Activated gamma-delta T cell (primary cell): ENCODE results near the gene COPG1.
A peak's percentile ranks its signal among the peaks of the same experiment; 100 is the strongest.
"Not testable (repeated sequence)": the region's sequence is repeated elsewhere in the genome, so short reads cannot be mapped to it uniquely, and the experiment has no call there.

Experiments used
- DNase-seq: peaks from one replicate; lab custom pipeline; 2025; lab: John Stamatoyannopoulos, UW
- total RNA-seq, 2 donors: gene quantifications; one replicate each; lab custom pipeline; 2026; lab: John Stamatoyannopoulos, UW

COPG1 gene, protein sequence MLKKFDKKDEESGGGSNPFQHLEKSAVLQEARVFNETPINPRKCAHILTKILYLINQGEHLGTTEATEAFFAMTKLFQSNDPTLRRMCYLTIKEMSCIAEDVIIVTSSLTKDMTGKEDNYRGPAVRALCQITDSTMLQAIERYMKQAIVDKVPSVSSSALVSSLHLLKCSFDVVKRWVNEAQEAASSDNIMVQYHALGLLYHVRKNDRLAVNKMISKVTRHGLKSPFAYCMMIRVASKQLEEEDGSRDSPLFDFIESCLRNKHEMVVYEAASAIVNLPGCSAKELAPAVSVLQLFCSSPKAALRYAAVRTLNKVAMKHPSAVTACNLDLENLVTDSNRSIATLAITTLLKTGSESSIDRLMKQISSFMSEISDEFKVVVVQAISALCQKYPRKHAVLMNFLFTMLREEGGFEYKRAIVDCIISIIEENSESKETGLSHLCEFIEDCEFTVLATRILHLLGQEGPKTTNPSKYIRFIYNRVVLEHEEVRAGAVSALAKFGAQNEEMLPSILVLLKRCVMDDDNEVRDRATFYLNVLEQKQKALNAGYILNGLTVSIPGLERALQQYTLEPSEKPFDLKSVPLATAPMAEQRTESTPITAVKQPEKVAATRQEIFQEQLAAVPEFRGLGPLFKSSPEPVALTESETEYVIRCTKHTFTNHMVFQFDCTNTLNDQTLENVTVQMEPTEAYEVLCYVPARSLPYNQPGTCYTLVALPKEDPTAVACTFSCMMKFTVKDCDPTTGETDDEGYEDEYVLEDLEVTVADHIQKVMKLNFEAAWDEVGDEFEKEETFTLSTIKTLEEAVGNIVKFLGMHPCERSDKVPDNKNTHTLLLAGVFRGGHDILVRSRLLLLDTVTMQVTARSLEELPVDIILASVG
- 125 to 130 reads per million in 2 donors for total RNA-seq

DNA sequence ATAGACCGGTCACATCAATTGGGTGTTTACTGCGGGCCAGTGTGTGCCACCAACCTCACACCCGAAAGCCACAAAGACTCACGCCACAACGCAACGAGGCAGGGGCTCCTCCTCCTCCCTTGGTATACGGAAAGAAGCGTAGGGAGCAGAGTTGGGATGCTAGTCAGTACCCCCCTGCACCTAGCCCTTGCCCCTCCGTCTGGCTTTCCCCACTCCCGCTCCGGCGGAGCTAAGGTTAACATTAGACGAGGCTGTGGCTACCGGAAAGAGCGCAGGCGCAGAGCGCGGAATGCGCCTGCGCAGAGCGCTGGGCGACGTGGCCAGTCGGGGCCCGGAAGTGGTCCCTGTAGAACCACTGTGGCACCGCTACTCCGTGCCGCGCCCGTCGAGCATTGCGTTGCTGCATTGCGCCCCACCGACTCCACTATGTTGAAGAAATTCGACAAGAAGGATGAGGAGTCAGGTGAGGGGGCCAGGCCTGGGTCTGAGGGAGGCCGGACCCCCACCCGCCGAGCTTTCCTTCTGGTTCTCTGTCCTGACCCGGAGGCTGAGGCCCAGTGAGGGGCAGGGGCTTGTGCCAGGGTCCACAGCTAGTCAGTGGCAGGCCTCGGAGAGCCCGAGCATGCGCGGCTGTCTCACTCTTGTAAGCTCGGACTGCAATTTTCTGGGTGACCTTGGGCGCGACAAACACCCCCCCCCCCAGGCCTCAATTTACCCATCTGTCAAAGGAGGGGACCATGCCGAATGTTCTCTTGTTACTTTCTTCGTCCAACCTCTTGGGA, at the start of gene COPG1:
Gene COPG1, plus strand, starts transcription at position 323 of the 782 bp plus-strand sequence. Its CDS starts 104 bp downstream, at position 427.
- DNase-seq: peak; percentile 76

DNA sequence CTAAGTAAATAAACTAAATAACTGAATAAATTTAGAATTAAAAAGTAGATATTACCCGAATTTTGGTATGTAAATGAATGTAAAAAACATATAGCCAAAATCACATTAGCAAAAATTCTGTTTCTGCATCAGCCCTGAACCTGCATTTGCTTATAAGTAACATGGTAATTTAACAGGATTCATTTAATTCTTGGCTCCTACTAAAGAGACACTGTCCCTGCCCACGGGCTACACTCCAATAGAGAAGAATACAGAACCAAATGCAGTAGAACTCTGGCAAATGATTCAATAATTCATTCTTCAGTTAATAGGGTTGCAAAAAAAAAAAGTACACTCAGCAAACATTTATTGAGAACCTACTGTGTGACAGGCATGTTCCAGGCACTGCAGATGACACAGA, 44.9 kb upstream of the COPG1 start:
- DNase-seq: no peak

DNA sequence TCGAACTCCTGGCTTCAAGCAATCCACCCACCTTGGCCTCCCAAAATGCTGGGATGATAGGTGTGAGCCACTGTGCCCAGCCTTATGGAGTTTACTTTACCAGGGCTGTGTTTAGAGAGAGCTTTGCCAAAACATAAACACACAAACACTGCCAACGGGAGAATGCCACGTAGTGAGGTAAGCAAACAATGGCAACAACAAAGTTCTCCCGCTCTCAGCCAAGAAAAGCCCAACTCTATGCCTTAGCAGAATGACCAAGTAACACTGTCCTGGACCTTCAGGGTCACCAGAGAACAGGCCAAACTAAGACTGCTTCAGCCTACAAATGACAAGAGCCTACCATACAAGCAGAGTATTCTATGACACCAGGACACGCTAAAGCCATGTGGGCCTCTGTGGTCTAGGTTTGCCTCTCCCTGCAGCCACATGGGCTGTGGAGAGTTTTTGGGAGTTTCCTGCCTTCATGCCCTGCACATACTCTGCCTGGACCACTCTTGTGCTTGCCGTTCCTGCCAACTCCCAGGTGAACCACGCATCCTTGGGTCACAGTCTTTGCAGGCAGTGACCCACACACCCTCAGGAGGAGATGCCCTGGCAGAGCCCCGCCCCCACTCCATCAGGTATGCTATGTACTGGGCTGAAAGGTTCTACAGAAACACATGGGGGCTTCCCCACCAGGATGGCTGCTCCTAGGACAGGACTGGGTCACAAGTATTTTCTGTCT, 44.1 kb upstream of the COPG1 start:
- DNase-seq: no peak

DNA sequence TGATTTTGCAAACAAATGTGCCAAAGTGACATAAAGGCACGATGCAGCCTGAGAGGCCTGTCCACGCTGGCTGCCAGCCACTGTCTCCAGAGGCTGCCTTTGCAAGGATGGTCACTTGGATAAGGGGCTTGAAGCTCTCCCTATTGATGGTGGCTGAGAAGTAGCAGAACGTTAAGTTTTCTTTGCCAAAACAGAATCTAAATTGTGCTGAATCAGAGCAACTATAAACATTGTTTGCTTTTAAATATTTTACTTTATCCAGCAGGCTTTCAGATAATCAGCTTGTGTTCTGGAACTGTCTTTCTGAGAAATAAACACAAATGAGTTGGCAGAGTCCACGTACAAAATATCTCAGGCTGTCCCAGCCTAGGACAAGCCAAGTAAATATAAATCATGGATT, 41.9 kb upstream of the COPG1 start:
- DNase-seq: no peak

DNA sequence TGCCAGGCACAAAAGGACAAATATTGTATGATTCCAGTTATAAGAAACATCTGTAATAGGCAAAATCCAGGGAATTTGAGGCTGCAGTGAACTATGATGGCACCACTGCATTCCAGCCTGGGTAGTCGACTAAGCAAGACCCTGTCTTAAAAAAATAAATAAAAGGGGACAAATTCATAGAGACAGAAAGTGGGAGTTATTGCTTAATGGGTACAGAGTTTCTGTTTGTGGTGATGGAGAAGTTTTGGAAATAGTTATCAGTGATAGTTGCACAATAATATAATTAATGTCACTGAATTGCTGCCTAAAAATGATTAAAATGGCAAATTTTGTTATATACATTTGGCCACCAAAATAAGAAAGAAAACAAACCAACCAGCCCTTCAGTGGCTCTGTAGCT, 38.1 kb upstream of the COPG1 start:
- DNase-seq: no peak

DNA sequence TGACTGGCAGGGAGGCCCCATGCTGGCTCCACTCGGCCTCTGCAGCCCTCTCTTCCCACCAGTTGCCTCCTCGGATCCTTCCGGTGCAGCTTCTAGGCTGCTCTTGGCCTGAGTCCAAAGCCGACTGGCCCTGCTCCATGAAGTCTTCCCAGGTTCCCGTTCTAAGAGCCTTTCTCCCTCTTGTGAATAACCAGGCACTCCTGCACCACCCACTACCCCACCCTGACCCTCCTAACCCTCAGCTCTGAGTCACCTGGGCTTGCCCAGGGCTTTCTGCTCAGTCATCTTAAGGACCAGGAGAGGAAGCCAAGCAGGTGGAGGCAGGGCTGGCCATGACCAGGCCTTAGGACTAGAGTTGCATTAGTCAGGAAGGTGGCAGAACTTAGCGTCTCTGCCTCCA, 37.6 kb upstream of the COPG1 start:
- no peak for DNase-seq

DNA sequence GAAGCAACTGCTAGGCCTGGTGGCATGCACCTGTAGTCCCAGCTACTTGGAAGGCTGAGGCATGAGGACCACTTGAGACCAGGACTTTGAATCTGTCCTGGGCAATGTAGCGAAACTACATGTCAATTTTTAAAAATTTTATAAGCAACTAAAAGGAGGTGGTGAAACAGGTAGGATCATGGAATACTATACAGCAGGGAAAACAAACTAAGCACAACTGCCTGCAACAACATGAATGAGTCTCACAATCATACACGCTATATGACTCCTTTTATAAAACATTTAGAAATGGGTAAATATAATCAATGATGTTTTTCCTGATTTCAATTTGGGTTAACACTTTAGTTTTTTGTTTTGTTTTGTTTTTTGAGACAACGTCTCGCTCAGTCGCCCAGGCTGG, 36.2 kb upstream of the COPG1 start:
- DNase-seq: no peak

DNA sequence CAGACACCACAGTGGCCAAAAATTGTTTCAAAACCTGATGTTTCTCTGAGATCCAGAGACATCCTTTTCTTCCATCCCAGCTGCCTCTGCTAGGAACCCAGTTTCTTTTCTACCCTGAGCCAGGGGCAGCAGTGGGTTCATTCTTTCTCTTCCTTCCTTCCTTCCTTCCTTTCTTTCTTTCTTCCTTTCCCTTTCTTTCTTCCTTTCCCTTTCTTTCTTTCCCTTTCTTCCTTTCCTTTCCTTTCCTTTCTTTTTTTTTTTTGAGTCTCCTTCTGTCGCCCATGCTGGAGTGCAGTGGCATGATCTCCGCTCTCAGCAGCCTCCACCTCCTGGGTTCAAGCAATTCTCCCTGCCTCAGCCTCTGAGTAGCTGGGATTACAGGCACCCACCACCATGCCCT, 30.7 kb upstream of the COPG1 start:
- no peak for DNase-seq

DNA sequence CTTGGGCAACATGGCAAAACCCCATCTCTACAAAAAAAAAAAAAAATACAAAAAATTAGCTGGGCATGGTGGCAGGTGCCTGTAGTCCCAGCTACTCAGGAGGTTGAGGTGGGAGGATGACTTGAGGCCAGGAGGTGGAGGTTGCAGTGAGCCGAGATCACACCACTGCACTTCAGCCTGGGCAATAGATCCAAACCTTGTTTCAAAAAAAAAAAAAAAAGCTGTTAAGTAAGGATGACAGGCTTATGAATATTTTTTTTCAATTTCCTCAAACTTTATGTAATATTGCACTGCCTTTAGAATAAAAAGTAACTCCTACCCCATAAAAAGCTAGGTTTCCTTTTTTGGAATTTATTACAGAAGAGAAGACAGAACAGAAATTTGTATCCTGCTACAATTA, 25.0 kb upstream of the COPG1 start:
- not testable (repeated sequence) for DNase-seq

DNA sequence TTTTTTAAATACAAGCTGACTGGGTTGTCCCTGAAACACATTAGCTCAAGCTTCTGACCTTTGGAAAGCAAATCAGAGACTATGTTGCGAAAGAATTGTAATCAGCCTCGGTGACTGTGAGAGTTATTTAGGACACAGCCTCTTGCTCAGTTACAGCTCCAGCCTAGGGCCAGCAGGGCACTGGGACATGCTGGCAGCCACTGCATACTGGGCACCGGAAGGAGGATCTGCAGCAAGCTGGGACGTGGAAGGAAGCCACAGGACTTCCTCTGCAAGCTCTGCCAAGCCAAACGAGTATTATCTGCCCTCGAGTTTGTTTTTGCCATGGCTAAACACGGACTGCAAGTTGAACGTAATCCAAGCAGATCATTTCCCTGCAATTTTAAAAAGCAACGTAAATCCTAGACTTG, 24.4 kb upstream of the COPG1 start:
- no peak for DNase-seq

DNA sequence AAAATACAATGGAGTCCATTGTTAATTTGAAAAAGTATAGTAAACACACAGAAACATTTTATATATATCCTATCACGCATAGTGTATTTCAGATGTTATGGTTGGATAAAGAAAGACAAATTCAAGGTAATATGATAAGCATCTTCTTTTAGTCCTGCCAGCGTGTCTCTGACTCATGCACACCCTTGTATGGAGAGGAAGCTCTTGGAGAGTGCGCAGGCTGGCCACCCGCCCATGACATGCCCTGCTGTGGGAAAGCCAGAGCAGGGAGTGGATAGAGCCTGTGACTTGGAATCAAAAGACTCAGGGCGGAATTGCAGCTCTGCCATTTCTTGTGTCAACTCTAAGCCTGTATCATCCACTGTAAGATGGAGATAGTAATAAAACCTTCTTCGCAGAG, 23.0 kb upstream of the COPG1 start:
- no peak for DNase-seq

DNA sequence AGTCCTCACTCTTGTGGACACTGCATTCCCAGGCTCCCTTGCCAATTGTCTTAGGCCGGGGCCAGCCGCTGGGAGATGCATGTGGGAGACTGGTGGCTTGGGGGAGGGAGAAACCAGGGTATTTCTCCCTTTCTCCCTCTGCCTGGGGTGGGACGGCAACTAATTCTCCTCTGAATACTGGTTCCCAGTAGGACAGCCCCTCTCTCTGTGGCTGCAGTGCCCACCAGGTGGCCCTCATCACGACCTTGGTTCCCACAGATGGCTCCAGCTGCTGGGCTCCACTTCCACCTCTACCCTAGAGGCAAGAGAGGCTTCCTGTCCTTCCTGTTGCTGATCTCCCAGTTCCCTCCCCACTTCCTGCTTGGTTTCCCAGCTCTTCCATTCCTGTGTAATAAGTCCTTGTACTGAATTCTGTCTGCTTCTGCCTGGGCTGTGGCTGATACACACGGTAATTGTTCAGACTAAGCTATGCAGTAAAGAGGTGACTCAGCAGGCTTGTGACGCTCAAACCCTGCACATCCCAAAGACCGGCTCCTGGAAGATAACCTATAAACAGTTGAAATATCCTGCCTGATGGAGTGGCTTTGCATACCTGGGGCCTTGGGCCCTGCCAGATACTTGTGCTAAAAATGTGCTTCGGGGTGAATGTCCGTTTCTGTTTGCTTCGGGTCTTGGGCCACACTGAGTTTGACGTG, 20.4 kb upstream of the COPG1 start:
- DNase-seq: no peak

DNA sequence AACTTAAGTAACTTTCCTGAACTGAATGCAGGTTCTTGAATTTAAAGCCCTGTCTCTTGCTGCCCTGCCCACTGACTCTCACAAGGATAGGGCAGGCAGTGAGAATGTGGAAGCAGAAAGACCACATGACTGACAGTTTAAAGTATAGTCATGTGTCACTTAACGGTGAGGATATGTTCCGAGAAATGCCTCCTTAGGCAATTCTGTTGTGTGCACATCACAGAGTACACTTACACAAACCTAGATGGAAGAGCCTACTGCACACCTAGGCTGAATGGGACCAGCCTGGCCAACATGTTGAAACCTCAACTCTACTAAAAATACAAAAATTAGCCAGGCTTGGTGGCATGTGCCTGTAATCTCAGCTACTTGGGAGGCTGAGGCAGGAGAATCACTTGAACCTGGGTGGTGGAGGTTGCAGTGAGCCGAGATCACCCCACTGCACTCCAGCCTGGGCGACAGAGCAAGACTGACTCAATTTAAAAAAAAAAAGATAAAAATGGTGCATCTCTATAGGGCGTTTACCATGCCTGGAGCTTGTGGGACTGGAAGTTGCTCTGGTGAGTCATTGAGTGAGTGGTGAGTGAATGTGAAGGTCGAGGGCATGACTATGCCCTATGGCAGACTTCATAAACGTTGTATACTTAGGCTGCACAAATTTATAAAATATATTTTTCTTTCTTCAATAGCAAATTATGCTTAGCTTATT, 18.9 kb upstream of the COPG1 start:
- no peak for DNase-seq

DNA sequence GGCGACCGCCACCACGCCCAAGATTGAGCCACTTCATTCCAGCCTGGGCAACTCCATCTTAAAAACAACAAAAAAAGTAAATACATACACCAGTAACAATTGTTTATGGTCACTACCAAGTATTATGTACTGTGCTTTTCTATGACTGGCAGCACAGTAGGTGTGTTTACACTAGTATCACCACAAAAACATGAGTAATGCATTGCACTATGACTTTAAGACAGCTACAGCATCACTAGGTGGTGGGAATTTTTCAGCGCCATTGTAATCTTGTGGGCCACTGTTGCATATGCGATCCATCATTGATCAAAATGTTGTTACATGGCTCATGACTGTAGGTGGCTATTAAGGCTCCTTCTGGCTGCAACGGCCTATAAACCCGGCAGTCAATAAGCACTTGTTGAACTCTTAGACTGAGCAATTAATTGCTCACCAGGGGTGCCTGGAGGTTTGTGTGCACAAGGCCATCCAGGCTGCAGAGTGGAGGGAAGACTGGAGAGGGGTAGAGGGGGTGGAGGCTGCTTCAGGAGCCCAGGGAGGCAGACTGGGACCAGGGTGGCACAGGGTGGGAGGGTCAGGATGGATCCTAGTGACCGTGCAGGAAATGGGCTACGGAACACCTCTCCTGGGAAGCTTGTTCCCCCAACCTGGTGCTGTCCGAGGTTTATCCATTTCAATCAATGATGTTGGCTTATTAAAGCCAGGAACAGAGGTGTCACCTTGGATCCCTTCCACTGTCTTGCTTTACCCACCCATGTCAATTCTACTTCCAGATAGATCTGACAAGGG, 17.9 kb upstream of the COPG1 start:
- no peak for DNase-seq

DNA sequence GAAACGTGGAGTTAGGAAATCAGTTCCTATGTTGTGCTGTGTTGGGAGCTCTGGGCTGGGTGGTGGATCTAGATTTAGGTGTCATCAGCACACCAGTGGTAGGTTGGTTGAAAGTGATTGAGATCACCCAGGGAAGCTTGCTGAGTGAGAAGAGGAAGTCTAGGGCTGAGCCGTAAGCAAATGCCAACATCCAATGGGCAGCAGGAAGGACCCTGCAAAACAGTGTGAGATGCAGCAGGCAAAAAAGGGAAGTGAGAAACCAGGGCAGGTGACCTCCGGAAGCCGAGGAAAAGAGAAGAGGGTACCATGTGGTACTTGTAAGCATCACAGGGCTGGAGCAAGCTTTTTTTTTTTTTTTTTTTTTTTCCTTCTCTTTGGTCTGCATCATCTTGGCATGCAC, 15.9 kb upstream of the COPG1 start:
- DNase-seq: no peak

DNA sequence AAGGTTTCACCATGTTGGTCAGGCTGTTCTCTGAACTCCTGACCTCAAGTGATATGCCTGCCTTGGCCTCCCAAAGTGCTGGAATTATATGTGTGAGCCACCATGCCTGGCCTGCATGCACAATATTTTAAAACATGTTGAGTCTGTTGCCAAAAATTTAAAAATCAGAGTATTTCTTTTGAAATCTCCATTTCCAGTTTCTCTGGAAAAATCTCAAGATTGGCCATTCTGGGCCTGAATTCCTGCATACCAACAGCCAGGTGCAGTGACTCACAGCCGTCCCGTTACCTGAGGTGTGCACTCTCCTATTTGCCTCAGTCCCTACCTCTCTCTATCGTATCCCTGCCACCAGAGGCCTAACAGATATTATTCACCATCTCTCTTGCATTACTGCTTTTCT, 15.0 kb upstream of the COPG1 start:
- no peak for DNase-seq

DNA sequence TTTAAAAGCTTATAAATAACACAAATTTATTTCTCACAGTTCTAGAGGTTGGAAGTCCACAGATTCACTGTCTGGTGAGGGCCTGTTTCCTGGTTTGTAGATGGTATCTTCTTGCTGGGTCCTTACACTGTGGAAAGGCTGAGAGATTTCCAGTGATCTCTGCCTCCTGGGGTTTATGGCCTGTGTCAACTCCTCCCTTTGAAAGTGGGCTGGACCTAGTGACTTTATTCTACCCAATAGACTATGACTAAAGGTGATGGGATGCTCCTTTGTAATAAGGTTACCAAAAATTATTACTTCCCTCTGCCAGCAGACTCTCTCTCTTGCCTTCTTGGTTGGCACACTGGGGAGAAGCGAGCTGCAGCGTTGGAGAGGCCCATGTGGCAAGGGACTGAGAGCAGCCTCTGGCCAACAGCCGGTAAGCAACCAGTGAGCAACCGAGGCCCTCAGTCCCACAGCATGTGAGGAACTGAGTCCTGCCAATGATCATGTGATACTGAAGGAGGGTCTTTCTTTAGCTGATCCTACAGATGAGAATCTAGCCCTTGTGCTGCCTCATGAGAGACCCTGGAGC, 14.0 kb upstream of the COPG1 start:
- no peak for DNase-seq

DNA sequence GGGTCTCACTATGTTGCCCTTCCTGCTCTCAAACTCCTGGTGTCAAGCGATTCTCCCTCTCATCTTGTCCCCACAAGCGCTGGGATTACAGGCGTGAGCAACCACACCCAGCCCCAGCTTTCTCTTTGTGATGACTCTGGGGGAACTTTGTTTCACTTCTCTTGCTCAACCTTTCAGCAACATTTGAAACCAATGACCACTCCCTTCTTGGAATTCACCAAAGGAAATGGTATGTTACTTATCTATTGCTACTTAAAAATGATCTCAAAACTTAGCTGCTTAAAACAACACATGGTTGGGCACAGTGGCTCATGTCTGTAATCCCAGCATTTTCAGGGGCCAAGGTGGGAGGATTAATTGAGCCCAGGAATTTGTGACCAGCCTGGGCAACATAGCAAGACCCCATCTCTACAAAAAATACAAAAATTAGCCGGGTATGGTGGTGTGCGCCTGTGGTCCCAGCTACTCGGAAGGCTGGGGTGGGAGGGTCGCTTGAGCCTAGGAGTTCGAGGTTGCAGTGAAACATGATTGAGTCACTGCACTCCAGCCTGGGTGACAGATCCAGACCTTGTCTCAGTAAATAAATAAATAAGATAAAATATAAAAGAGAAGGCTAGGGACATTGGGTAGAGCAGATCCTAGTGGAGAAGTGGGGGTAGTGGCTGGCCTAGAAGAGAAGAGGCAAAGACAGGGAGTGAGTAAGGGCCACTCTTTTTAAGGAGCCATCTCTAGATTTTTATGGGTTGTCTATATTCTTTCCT, 10.3 kb upstream of the COPG1 start:
- DNase-seq: no peak
